SK-N-SH (cell line): ENCODE results near the gene LEKR1. TPM values are rescaled to one million over a fixed set of nuclear protein-coding genes. Genes with fewer than 3 reads are reported as not detected.

Experiments
- CTCF ChIA-PET: fragments of 300-600, 350-600 bp; formaldehyde crosslinking; extraction: SDS; loops from one replicate; lab custom pipeline; 2021; lab: Yijun Ruan, JAX
- POLR2A ChIA-PET: fragments of 350-600 bp; sonication (Branson Sonifier 250); formaldehyde crosslinking; extraction: SDS; loops from one replicate; lab custom pipeline; 2020; ENCODE audit warnings: antibody characterized with exemption, inconsistent platforms; lab: Yijun Ruan, JAX
- DNase-seq: peaks from one replicate; pipeline ENCODE4 v3.0.0; 2012
- H2AFZ ChIP-seq: fragments of 200-600 bp; sonication (generic); 2 replicates; pipeline ENCODE4 v1.8.1; 2016; ENCODE audit warnings: antibody characterized with exemption, mild to moderate bottlenecking, low read depth
- H3F3A ChIP-seq: fragments of 200-600 bp; sonication (generic); replicated peaks from 2 replicates; pipeline ENCODE3; 2016; ENCODE audit warnings: antibody characterized with exemption, mild to moderate bottlenecking; ENCODE audit not compliant: insufficient read depth
- H3K27ac ChIP-seq, 2 experiments: fragments of 200-500 bp in 1 of 2; fragments of 200-600 bp in 1 of 2; sonication (Bioruptor generic) in 1 of 2; sonication (generic), shearing (Covaris generic) in 1 of 2; 2 replicates each; pipeline versions ENCODE4 v1.5.1 to v1.6.1; 2014 to 2016; ENCODE audit warnings: low read depth in 2 of 2, inconsistent platforms in 1 of 2, low read length in 1 of 2, mild to moderate bottlenecking in 1 of 2, mixed read lengths in 1 of 2
- H3K27me3 ChIP-seq: fragments of 200-600 bp; sonication (generic), shearing (Covaris generic); 2 replicates; pipeline ENCODE4 v1.6.1; 2016; ENCODE audit warnings: mixed run types; ENCODE audit not compliant: insufficient read depth
- H3K36me3 ChIP-seq, 2 experiments: fragments of 200-500 bp in 1 of 2; fragments of 200-600 bp in 1 of 2; sonication (Bioruptor generic) in 1 of 2; sonication (generic) in 1 of 2; replicated peaks in 1 of 2; 2 replicates each; pipeline versions ENCODE3 to v1.5.1; 2014 to 2016; ENCODE audit warnings: low read length in 1 of 2, mild to moderate bottlenecking in 1 of 2; ENCODE audit not compliant: insufficient read depth in 2 of 2, control insufficient read depth in 1 of 2
- H3K4me1 ChIP-seq, 2 experiments: fragments of 200-500 bp in 1 of 2; fragments of 200-600 bp in 1 of 2; sonication (Bioruptor generic) in 1 of 2; sonication (generic), shearing (Covaris generic) in 1 of 2; 2 replicates each; pipeline versions ENCODE4 v1.5.1 to v1.6.1; 2014 to 2016; ENCODE audit warnings: low read depth in 1 of 2, low read length in 1 of 2, mixed run types in 1 of 2; ENCODE audit not compliant: insufficient read depth in 2 of 2, control insufficient read depth in 1 of 2
- H3K4me2 ChIP-seq: fragments of 200-600 bp; sonication (generic), shearing (Covaris generic); 2 replicates; pipeline ENCODE4 v1.6.1; 2017; ENCODE audit warnings: mixed run types
- H3K4me3 ChIP-seq, 2 experiments: fragments of 200-500 bp in 1 of 2; fragments of 200-600 bp in 1 of 2; sonication (Bioruptor generic) in 1 of 2; sonication (generic), shearing (Covaris generic) in 1 of 2; 2 replicates each; pipeline versions ENCODE4 v1.5.1 to v1.8.1; 2014 to 2016; ENCODE audit warnings: low read depth in 2 of 2, inconsistent platforms in 1 of 2, low read length in 1 of 2, mild to moderate bottlenecking in 1 of 2, mixed read lengths in 1 of 2, moderate library complexity in 1 of 2
- H3K79me2 ChIP-seq: fragments of 200-600 bp; sonication (generic); 2 replicates; pipeline ENCODE4 v1.8.1; 2017; ENCODE audit warnings: mild to moderate bottlenecking; ENCODE audit not compliant: insufficient read depth
- H3K9ac ChIP-seq: fragments of 200-600 bp; sonication (generic); 2 replicates; pipeline ENCODE4 v1.6.1; 2017; ENCODE audit warnings: mixed run types
- H3K9me2 ChIP-seq: fragments of 200-600 bp; sonication (generic); 2 replicates; pipeline ENCODE4 v1.6.1; 2017; ENCODE audit warnings: mixed run types
- H3K9me3 ChIP-seq: fragments of 200-600 bp; sonication (generic); 2 replicates; pipeline ENCODE4 v1.6.1; 2017; ENCODE audit warnings: mixed run types, mild to moderate bottlenecking, moderate library complexity
- H4K20me1 ChIP-seq: fragments of 200-600 bp; sonication (generic); 2 replicates; pipeline ENCODE4 v1.6.1; 2017; ENCODE audit warnings: mild to moderate bottlenecking, mixed run types; ENCODE audit not compliant: insufficient read depth
- FOXM1 ChIP-seq: IDR thresholded peaks from 2 replicates; pipeline ENCODE4 v1.4.0; 2012; ENCODE audit warnings: low read depth, mild to moderate bottlenecking
- GABPA ChIP-seq: IDR thresholded peaks from 2 replicates; pipeline ENCODE4 v1.4.0; 2012; ENCODE audit warnings: low read depth, mild to moderate bottlenecking
- JUND ChIP-seq: IDR thresholded peaks from 2 replicates; pipeline ENCODE4 v1.4.0; 2012
- MXI1 ChIP-seq: IDR thresholded peaks from 2 replicates; pipeline ENCODE4 v1.6.1; 2012; ENCODE audit warnings: mild to moderate bottlenecking, low read depth, low read length, improper control_type of control experiment
- TAF1 ChIP-seq: IDR thresholded peaks from 2 replicates; pipeline ENCODE4 v1.6.1; 2012; ENCODE audit warnings: low read depth, mild to moderate bottlenecking, low read length, moderate library complexity, borderline replicate concordance
- ZBTB33 ChIP-seq: IDR thresholded peaks from 2 replicates; pipeline ENCODE4 v1.4.0; 2012; ENCODE audit warnings: low read depth, borderline replicate concordance
- WGBS: methylation state at CpG from one replicate; pipeline ENCODE4 v1.1.6; 2017; ENCODE audit warnings: low lambda C conversion rate; 5-methylcytosine and 5-hydroxymethylcytosine counted together
- polyA plus RNA-seq, 3 experiments: library from polyadenylated mRNA; depleted of rRNA; stranded (reverse); fragments of >200 nt; gene quantifications; 2 replicates each; pipeline ENCODE4 v1.2.3, GENCODE V29; 2012
- TF ChIP-seq, protein P1 (sequence below): fragments of 150-350 bp; IDR thresholded peaks from 2 replicates; pipeline ENCODE4 v1.6.1; 2016; ENCODE audit warnings: mild to moderate bottlenecking, low read depth, low read length
- TF ChIP-seq, protein P2 (sequence below): IDR thresholded peaks from 2 replicates; pipeline ENCODE4 v1.4.0; 2012; ENCODE audit warnings: low read depth, borderline replicate concordance
- TF ChIP-seq, protein P3 (sequence below): IDR thresholded peaks from 2 replicates; pipeline ENCODE4 v1.4.0; 2012; ENCODE audit warnings: low read depth
- TF ChIP-seq, protein P4 (sequence below): IDR thresholded peaks from 2 replicates; pipeline ENCODE4; 2012

LEKR1 gene
- polyA plus RNA-seq, 1 of the 3 experiments (the other 2 are of a cell fraction): 0.30 TPM

DNA sequence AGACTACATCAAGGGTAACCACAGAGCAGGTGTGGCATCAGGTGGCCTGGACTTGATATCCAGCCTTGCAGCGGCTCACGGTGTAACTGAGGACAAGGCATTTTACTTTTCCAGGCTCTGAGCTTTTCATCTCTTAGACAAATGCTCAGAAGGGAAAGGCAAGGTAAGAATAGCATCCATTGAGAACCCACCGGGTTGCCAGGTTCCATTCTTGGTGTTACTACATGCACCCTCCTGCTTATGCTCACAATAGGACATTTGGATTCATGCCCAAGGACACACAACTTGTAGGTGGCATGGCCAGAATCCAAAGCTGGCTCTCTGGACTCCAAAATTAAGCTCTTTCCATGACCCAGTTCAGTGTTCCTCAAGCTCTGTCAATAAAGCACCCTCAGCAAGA lies 248.3 kb downstream of the LEKR1 start (continued):
- TF ChIP-seq, protein P1, sequence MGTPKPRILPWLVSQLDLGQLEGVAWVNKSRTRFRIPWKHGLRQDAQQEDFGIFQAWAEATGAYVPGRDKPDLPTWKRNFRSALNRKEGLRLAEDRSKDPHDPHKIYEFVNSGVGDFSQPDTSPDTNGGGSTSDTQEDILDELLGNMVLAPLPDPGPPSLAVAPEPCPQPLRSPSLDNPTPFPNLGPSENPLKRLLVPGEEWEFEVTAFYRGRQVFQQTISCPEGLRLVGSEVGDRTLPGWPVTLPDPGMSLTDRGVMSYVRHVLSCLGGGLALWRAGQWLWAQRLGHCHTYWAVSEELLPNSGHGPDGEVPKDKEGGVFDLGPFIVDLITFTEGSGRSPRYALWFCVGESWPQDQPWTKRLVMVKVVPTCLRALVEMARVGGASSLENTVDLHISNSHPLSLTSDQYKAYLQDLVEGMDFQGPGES: no peak

DNA sequence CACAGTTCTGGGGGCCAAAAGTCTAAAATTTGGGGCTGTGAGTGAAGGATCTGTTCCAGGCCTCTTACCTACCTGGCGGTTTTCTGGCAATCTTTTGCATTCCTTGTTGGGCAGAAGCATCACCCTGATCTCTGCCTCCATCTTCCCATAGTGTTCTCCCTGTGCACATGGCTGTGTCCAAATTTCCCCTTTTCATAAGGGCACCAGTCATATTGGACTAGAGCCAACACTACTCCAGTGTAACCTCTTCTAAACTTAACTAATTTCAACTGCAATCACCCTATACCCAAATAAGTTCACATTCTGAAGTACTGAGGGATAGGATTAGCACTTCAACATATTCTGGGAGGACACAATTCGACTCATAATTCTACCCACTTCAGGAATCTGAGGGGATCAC lies 248.8 kb downstream of the LEKR1 start:
- DNase-seq: no peak
- CTCF ChIA-PET: interaction anchor here (0.5 to 2.2 kb wide), 2 partner anchors 83 to 401 kb away, joined by 3 to 5 read pairs; no protein-coding TSS in a partner anchor

DNA sequence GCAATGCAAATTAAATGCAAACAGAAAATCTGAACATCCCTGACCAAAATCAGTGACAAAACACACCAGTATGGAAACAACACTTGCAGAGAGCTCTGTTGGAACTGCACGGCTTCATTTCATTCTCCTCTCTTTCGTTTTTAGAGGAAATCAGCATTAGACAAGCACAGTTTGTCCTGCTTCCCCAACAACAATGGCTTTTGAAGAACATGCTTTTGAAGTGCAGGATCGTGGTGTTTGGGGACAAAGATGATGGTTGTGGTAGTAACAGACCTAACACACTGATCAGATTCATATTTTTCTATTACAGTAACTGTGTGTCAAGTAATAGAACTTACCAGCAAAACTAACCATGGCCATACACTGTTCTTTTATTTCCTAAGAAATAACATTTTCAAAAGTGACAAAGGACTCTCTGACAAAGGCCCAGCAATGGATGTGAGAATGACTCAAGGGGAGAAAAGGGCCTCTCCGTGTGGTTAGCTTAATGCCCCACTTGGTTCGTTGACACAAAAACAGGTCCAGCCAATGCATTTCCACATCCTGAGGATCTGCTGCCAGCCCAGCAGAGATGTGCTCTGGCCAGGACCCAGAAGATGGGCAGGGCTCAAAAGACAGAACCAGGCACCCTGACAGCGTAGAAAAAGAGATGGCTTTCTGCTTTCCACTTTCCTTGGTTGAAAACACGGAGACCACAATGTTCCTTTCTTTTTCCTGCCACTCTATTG lies 249.7 kb downstream of the LEKR1 start:
- Histone ChIP-seq H2AFZ (no peak overlapping the region), H3K9me2 (no peaks in the 10 kb centered on the region), H3K9me3 (no peaks in the 10 kb centered on the region), H3K4me3 (no peak overlapping the region), H3K4me1 (peaks cover 16 to 21% of the 10 kb centered on the region in 2 experiments; a peak in 2 of 4 replicates), H3K36me3 (no peaks in the 10 kb centered on the region), H3K27me3 (no peaks in the 10 kb centered on the region), H4K20me1 (no peaks in the 10 kb centered on the region), H3K27ac (no peak overlapping the region), H3K79me2 (no peaks in the 10 kb centered on the region), H3F3A (peaks cover 6% of the 10 kb centered on the region), H3K4me2 (no peak overlapping the region), H3K9ac (no peak overlapping the region)
- POLR2A ChIA-PET: no interaction called here
- 74% methylated on average over 7 of the region's 7 CpGs for WGBS
- CTCF ChIA-PET: interaction anchor here (0.8 to 2.9 kb wide), 3 partner anchors 398 to 402 kb away, joined by 3 to 12 read pairs (median 5); partner anchors contain the start of gene TIPARP
- TF ChIP-seq GABPA: no peak
- no peak for TF ChIP-seq ZBTB33
- TF ChIP-seq FOXM1: no peak
- TF ChIP-seq MXI1: no peak
- TF ChIP-seq, protein P2, sequence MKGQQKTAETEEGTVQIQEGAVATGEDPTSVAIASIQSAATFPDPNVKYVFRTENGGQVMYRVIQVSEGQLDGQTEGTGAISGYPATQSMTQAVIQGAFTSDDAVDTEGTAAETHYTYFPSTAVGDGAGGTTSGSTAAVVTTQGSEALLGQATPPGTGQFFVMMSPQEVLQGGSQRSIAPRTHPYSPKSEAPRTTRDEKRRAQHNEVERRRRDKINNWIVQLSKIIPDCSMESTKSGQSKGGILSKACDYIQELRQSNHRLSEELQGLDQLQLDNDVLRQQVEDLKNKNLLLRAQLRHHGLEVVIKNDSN: no peak
- TF ChIP-seq TAF1: no peak
- no peak for TF ChIP-seq JUND
- DNase-seq: no peak

More for the DNA sequence above, 248.8 kb downstream of the LEKR1 start:
- Histone ChIP-seq H3K36me3 (no peaks in the 10 kb centered on the region), H3K79me2 (no peaks in the 10 kb centered on the region), H3K4me1 (peaks cover 16 to 21% of the 10 kb centered on the region in 2 experiments; a peak in 2 of 4 replicates), H3K9me2 (no peaks in the 10 kb centered on the region), H3F3A (peaks cover 6% of the 10 kb centered on the region), H3K27me3 (no peaks in the 10 kb centered on the region), H3K4me2 (no peak overlapping the region), H3K4me3 (no peak overlapping the region), H3K9ac (no peak overlapping the region), H3K9me3 (no peaks in the 10 kb centered on the region), H4K20me1 (no peaks in the 10 kb centered on the region), H3K27ac (no peak overlapping the region), H2AFZ (no peak overlapping the region)
- POLR2A ChIA-PET: no interaction called here
- no peak for TF ChIP-seq TAF1
- TF ChIP-seq, protein P3, sequence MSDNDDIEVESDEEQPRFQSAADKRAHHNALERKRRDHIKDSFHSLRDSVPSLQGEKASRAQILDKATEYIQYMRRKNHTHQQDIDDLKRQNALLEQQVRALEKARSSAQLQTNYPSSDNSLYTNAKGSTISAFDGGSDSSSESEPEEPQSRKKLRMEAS: no peak
- no peak for TF ChIP-seq JUND
- TF ChIP-seq, protein P4, sequence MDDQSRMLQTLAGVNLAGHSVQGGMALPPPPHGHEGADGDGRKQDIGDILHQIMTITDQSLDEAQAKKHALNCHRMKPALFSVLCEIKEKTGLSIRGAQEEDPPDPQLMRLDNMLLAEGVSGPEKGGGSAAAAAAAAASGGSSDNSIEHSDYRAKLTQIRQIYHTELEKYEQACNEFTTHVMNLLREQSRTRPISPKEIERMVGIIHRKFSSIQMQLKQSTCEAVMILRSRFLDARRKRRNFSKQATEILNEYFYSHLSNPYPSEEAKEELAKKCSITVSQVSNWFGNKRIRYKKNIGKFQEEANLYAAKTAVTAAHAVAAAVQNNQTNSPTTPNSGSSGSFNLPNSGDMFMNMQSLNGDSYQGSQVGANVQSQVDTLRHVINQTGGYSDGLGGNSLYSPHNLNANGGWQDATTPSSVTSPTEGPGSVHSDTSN: no peak
- 73% methylated on average over 2 of the region's 2 CpGs for WGBS
